Keratinocyte (primary cell): ENCODE results near the gene HBP1. TPM values are rescaled to one million over a fixed set of nuclear protein-coding genes. Genes with fewer than 3 reads are reported as not detected.

ENCODE experiments used
- DNase-seq: peaks from one replicate; pipeline ENCODE4 v3.0.0-alpha.2; 2011; ENCODE audit warnings: low read depth, missing footprints, low spot score
- FAIRE-seq: peaks from 2 replicates; lab custom pipeline; 2011; peaks lifted over from hg19 to GRCh38; lab: Jason Lieb, UNC
- H2AFZ ChIP-seq: 2 replicates; pipeline ENCODE4 v1.6.0; 2012; ENCODE audit warnings: low read length, control low read depth, inconsistent platforms; ENCODE audit not compliant: control insufficient read depth
- H3K27ac ChIP-seq: 2 replicates; pipeline ENCODE4 v1.5.1; 2011; ENCODE audit warnings: low read length; ENCODE audit not compliant: control insufficient read depth, insufficient read depth
- H3K27me3 ChIP-seq: 3 replicates; pipeline ENCODE4 v1.6.0; 2011; ENCODE audit warnings: low read length; ENCODE audit not compliant: control insufficient read depth, insufficient read depth; ENCODE audit errors: extremely low read depth
- H3K36me3 ChIP-seq, 2 experiments: 2 replicates in 1 of 2; 3 replicates in 1 of 2; pipeline ENCODE4 v1.5.1; 2011; ENCODE audit warnings: low read length in 2 of 2, mild to moderate bottlenecking in 1 of 2; ENCODE audit not compliant: control insufficient read depth in 2 of 2, insufficient read depth in 2 of 2; ENCODE audit errors: extremely low read depth in 1 of 2
- H3K4me1 ChIP-seq: 3 replicates; pipeline ENCODE4 v1.5.1; 2011; ENCODE audit warnings: low read length; ENCODE audit not compliant: control insufficient read depth, insufficient read depth; ENCODE audit errors: extremely low read depth
- H3K4me2 ChIP-seq: 3 replicates; pipeline ENCODE4 v1.6.0; 2011; ENCODE audit warnings: low read depth, low read length; ENCODE audit not compliant: control insufficient read depth, insufficient read depth; ENCODE audit errors: extremely low read depth
- H3K4me3 ChIP-seq, 3 experiments: fragments of 200-600 bp in 1 of 3; sonication (generic) in 1 of 3; 2 replicates in 2 of 3; 3 replicates in 1 of 3; pipeline ENCODE4 v1.5.1; 2011 to 2016; ENCODE audit warnings: low read length in 3 of 3, mild to moderate bottlenecking in 3 of 3, control low read depth in 2 of 3, inconsistent platforms in 1 of 3, low read depth in 1 of 3, mixed read lengths in 1 of 3, mixed run types in 1 of 3, moderate library complexity in 1 of 3; ENCODE audit not compliant: control insufficient read depth in 2 of 3, insufficient read depth in 2 of 3; ENCODE audit errors: extremely low read depth in 1 of 3
- H3K79me2 ChIP-seq: 2 replicates; pipeline ENCODE4 v1.6.0; 2012; ENCODE audit warnings: low read length; ENCODE audit not compliant: control insufficient read depth, insufficient read depth
- H3K9ac ChIP-seq: 3 replicates; pipeline ENCODE4 v1.6.0; 2011; ENCODE audit warnings: low read length; ENCODE audit not compliant: control insufficient read depth, insufficient read depth; ENCODE audit errors: extremely low read depth
- H3K9me1 ChIP-seq: 3 replicates; pipeline ENCODE4 v1.6.0; 2011; ENCODE audit warnings: low read length; ENCODE audit not compliant: control insufficient read depth, insufficient read depth; ENCODE audit errors: extremely low read depth
- H3K9me3 ChIP-seq: 2 replicates; pipeline ENCODE4 v1.5.1; 2012; ENCODE audit warnings: low read depth, low read length; ENCODE audit not compliant: control insufficient read depth
- H4K20me1 ChIP-seq: 3 replicates; pipeline ENCODE4 v1.6.0; 2011; ENCODE audit warnings: low read length; ENCODE audit not compliant: control insufficient read depth, insufficient read depth; ENCODE audit errors: extremely low read depth
- CTCF ChIP-seq, 3 experiments: IDR thresholded peaks in 1 of 3; conservative IDR thresholded peaks in 1 of 3; optimal IDR thresholded peaks in 1 of 3; 2 replicates in 2 of 3; 3 replicates in 1 of 3; pipeline versions ENCODE3 to v1.5.1; 2011; ENCODE audit warnings: low read length in 3 of 3, mild to moderate bottlenecking in 3 of 3, moderate library complexity in 2 of 3, control low read depth in 1 of 3, inconsistent platforms in 1 of 3; ENCODE audit not compliant: insufficient read depth in 2 of 3; ENCODE audit errors: extremely low read depth in 1 of 3
- EZH2 ChIP-seq: IDR thresholded peaks from one replicate; pipeline ENCODE4 v1.6.1; 2012; ENCODE audit warnings: inconsistent platforms, mild to moderate bottlenecking, low read length, moderate library complexity
- dilution Hi-C: fragments of 300-500 bp; cut with MboI; formaldehyde crosslinking; loops from one replicate; pipeline ENCODE4 v1.7.0; 2020; ENCODE audit warnings: low sequenced_read_pairs; ENCODE audit not compliant: extremely low pct_ligation_motif_present
- polyA plus RNA-seq, 5 experiments: library from polyadenylated mRNA; depleted of rRNA in 3 of 5; stranded (reverse) in 3 of 5; stranded (forward) in 1 of 5; unstranded in 1 of 5; fragments of >200 nt; gene quantifications; 1 replicate in 1 of 5; 2 replicates in 3 of 5; 3 replicates in 1 of 5; pipeline versions ENCODE4 v1.2.1 to v1.2.3, GENCODE V29; 2011 to 2012; ENCODE audit warnings: missing spikeins in 2 of 5, low read depth in 1 of 5, low replicate concordance in 1 of 5

Gene HBP1
- polyA plus RNA-seq, 1 donor (not counting 4 experiments of a cell fraction or from before 2014, with no cell fraction given): 42.8 TPM

GRCh38 chr7:107128748-107129147 is 40.1 kb upstream of the HBP1 start:
- FAIRE-seq (no peak), DNase-seq (no peak)
- Histone ChIP-seq H3K9ac (no peak overlapping the region), H3K9me1 (no peaks in the 10 kb centered on the region), H3K4me2 (no peak overlapping the region), H3K27ac (no peak overlapping the region), H4K20me1 (no peaks in the 10 kb centered on the region), H3K4me3 (no peak overlapping the region), H2AFZ (no peak overlapping the region), H3K36me3 (no peaks in the 10 kb centered on the region), H3K27me3 (no peaks in the 10 kb centered on the region), H3K9me3 (no peaks in the 10 kb centered on the region), H3K4me1 (no peaks in the 10 kb centered on the region), H3K79me2 (no peaks in the 10 kb centered on the region)
- dilution Hi-C loops: no loop called here
- TF ChIP-seq CTCF (optimal IDR thresholded peaks at IDR 0.05 in 1 of 3, IDR thresholded peaks at IDR 0.05 in 1 of 3, conservative IDR thresholded peaks at IDR 0.05 in 1 of 3; ENCODE audit: extremely low read depth in 1 of 3, insufficient read depth in 2 of 3, low read length in 3 of 3) (no peak), EZH2 (no peak)

GRCh38 chr7:107130487-107131220 is 38.1 kb upstream of the HBP1 start:
- no peak for TF ChIP-seq EZH2
- TF ChIP-seq CTCF (optimal IDR thresholded peaks at IDR 0.05 in 1 of 3, IDR thresholded peaks at IDR 0.05 in 1 of 3, conservative IDR thresholded peaks at IDR 0.05 in 1 of 3; ENCODE audit: extremely low read depth in 1 of 3, insufficient read depth in 2 of 3, low read length in 3 of 3): peak in 1 of 3 experiments; percentile 3
- no peaks in the 10 kb centered on the region for H3K79me2 ChIP-seq
- no peak for FAIRE-seq

More at GRCh38 chr7:107130487-107131220, 38.1 kb upstream of the HBP1 start:
- no peak overlapping the region for H3K27ac ChIP-seq
- no peak overlapping the region for H3K4me3 ChIP-seq
- no peaks in the 10 kb centered on the region for H3K27me3 ChIP-seq
- no peaks in the 10 kb centered on the region for H3K4me1 ChIP-seq
- dilution Hi-C loops: no loop called here
- no peak overlapping the region for H2AFZ ChIP-seq
- H4K20me1 ChIP-seq: no peaks in the 10 kb centered on the region
- no peaks in the 10 kb centered on the region for H3K9me3 ChIP-seq
- DNase-seq: no peak
- no peak overlapping the region for H3K9ac ChIP-seq
- no peaks in the 10 kb centered on the region for H3K9me1 ChIP-seq
- no peak overlapping the region for H3K4me2 ChIP-seq
- no peaks in the 10 kb centered on the region for H3K36me3 ChIP-seq
